ENCODE results near the gene ABCA4.

Gene ABCA4

GRCh38 chr1:94122201-94122970 is 1.4 kb upstream of the ABCA4 start:
- DNase-seq (ENCODE audit: low read depth), result peak; percentile 78

DNA sequence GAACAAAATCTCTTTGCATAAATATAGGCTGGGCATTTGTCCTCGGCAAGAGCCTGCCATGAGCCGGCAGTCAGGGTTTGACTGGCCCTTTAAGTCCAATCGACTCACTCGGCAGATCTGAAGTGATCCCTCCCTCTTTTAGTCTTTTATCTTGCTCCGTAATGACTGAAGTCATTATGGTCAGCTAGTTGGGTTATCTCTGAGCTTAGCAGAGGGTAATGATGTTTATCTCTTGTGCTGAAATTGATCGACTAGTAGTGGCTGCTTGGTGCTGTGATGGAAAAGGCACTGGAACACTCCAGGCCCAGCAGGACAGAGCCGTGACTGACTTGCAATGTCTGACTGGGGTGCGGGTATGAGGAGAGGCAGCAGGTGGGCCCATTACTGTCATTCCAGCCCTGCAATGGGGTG is 468 bp upstream of the ABCA4 start:
- DNase-seq (ENCODE audit: low read depth), result no peak

DNA sequence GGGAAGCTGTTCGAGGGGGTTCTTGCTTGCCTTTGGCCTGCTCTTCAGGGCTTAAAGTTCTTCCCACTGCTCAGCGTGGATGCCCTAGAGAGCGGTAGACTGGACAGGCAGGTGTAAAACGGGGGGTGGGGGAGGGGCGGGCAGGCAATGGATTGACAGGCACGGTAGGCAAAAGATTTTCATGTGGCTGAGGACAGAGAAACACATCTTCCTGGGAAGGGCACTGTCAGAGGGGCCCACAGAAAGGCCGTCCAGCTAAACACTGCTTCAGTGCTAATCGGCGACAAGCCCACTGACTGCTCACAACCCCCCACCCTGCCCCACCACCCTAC is 412 bp downstream of the ABCA4 start:
- DNase-seq (ENCODE audit: low read depth), result no peak

DNA sequence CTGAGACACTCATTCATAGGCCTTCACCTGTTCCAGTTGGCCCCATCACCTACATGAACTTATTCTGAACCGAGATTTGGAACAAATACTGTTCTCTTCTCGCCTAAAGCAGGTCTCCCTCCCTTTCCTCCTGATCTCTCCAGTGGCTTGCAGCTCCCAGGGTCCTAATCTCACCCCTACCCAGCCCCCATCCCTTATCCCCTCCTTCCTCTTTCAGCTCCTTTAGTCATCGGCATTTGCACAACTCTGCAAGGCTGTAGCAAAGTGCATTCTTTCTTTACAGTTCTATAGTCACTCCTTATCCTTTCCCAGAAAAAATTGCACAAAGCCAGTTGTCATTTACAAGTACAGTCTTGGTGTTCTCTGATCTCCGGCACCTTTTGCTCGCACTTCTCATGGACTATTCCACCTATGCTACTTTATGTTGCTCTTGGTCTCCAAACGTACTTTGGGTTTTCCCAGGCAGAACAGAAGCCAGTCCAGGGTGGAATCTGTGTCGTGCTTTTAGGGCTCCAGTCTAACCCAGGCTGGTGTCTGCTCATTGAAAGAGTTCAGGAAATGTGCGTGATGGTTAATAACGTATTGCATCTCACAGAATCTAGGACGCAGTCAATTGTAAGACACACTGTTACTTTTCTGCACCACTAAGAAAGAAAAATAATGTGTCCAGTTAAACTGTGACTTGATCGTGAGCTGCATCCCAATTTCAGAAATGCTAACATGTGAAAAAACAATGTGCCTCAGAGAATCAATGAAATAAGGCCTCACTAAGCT is 965 bp downstream of the ABCA4 start:
- DNase-seq (ENCODE audit: low read depth), result no peak

- DNase-seq (ENCODE audit: low read depth), result no peak
Measured at GRCh38 chr1:94119306-94119705, 1.6 kb downstream of the ABCA4 start.

DNA sequence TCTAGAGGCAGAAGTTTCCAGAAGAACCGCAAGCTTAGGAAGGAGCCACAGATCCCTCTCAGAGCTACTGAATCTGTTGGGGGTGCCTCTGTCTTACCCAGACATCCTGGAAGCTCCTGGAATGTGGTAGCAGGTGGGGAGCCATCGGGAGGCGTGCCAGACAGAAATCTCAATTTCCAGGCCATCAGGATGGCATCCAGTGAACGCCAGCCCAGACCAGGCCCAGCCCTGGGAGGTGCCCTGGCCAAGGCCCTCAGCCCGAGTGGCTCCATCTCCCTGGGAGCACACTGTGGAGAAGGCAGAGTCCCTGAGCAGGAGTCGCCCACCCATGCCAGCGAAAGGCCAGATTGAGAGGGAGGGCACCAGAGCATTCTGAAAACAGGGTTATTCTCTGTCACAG is 2.5 kb downstream of the ABCA4 start:
- no peak for DNase-seq (ENCODE audit: low read depth)

- DNase-seq (ENCODE audit: low read depth), result no peak
Measured at GRCh38 chr1:94118013-94118412, 2.9 kb downstream of the ABCA4 start.

DNA sequence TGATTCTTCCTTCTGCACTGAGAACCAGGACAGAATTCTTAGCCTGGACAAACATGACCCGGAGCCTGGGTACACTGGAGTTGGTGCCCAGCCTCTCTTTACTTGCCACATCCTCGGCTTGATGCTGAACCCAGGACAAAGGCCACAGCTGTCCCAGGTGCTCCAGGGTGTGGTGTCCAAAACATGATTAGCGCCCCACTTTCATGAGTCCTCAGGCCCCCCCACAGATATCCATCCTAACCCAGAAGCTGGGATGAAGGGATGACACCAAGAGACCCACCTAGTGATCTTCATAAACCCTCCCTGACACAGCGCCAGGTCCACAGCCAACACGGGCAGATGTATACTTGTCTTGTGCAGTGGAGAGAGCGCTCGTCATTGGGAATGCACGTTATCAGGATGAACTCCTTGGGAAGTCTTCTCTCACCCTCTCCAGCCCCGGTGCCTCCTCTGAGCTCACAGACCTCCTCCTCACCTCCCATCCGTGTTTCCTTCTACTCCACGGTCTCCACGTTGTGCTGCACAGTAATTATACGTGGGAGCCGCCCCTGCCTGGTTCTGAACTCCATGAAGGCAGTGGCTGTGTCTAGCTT is 3.6 kb downstream of the ABCA4 start:
- DNase-seq (ENCODE audit: low read depth), result no peak

GRCh38 chr1:94115900-94116436 is 5.0 kb downstream of the ABCA4 start:
- DNase-seq (ENCODE audit: low read depth), result no peak

- no peak for DNase-seq (ENCODE audit: low read depth)
Measured at GRCh38 chr1:94115254-94115899, 5.6 kb downstream of the ABCA4 start.

DNA sequence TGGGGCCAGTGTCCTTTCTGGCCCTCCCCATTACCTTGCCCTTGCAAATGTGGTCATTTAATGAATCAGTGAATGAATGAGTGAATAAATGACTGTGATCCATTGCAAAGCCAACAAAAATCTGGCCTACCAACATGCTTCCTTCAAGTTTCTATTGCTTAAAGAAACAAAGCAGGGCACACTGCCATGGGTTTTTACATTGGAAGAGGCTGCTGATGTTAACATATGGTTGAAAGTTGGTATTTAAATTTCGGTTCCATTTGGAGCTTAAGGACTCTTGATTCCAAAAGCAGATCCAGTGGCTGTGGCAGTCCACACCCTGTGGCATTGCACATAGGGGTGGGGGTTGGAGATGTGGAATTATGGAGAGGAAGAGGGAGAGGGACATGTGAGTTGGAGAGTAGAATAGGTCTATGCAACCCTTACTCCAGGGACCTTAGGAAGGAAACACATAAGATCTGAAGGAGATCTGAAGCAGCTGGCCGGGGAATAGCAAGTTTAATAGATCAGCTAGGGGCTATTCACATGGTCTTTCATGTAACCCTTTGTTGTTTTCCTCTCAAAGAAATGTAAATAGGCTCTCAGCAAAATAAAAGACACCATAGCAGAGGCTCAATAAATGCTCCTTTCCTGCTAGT is 7.2 kb downstream of the ABCA4 start:
- DNase-seq (ENCODE audit: low read depth), result no peak

- no peak for DNase-seq (ENCODE audit: low read depth)
Measured at GRCh38 chr1:94111879-94112278, 9.1 kb downstream of the ABCA4 start.

- DNase-seq (ENCODE audit: low read depth), result no peak
Measured at GRCh38 chr1:94110946-94111740, 9.8 kb downstream of the ABCA4 start.

- no peak for DNase-seq (ENCODE audit: low read depth)
Measured at GRCh38 chr1:94110021-94110761, 10.8 kb downstream of the ABCA4 start.

GRCh38 chr1:94109478-94109877 is 11.5 kb downstream of the ABCA4 start:
- DNase-seq (ENCODE audit: low read depth), result no peak

GRCh38 chr1:94107141-94107540 is 13.8 kb downstream of the ABCA4 start:
- DNase-seq (ENCODE audit: low read depth), result no peak

DNA sequence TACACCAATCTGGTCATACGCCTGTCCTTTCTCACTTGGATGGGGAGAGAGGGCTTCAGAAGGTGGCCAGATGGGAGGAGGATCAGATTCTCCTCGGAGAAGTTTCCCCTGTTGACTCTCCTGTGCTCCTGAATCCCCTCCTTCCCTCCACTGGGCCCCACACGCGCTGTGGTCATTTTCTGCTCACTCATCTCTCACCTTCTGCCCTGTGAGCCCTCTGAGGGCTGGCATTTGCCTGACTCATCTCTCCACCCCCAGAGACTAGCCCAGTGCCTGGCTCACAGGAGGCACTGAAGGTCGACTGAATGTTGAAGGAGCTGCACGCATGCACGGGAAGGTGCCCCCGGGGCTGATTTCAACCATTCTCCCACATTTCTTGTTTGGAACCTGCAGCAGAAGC is 14.2 kb downstream of the ABCA4 start:
- DNase-seq (ENCODE audit: low read depth), result no peak

DNA sequence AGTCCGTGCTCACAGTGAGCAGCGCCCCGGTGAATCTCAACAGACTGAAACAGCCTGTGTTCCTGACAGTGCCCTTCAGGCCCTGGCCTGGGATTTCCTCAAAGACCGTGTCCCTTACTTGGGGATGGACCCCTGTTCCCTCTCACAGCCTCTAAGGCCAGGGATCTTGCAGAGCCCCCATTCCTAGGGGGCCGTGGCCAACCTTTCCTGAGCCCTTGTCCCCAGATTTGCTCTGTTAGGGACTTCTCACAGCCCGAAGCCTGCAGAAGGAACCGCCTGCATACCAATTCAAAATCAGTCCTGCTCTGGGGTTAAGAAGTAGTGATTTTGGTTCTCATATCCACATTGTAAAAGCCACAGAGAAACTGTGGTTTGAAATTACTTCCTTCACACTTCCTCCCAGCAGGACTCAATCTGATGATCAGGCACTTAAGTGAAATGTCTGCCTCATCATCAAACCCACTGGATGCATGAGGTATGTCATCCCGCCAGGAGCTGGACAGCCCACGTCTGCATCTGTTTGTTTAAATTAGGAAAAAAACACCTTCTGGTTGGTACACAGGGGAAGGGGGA is 14.9 kb downstream of the ABCA4 start:
- no peak for DNase-seq (ENCODE audit: low read depth)

DNA sequence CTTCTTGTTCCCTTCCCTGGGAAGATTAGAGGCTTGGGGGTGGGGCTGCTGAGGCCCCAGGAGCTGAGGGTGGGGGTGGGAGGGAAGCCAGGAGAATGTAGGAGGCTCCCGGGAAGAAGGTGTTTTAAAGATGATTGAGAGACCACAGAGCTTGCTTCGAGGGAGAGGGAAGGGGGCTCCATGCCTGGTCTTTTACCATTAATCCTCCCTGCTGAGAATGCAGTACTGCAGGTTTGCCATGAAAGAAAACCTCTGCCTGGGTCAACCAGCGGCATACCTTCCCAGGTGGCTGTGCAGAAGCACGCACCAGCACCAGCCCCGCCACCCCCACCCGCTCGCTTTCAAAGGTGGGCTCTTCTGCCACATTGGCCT is 15.4 kb downstream of the ABCA4 start:
- DNase-seq (ENCODE audit: low read depth), result no peak

Measured in non-pigmented ciliary epithelial cell (primary cell).